Chondrocyte (in vitro differentiated cells): ENCODE data around the gene ZNF831. TPM values are rescaled to one million over a fixed set of nuclear protein-coding genes. Genes with fewer than 3 reads are reported as not detected.

ENCODE experiments used
- DNase-seq: peaks from one replicate; pipeline ENCODE4 v3.0.0; 2021; ENCODE audit warnings: mixed read lengths, low spot score
- H3K27ac Mint-ChIP-seq: one replicate; pipeline ENCODE4 v1.8.0; 2021; ENCODE audit warnings: mild to moderate bottlenecking, moderate library complexity, mixed read lengths; ENCODE audit not compliant: unreplicated experiment
- H3K27me3 Mint-ChIP-seq: 2 replicates; pipeline ENCODE4 v1.8.0; 2021; ENCODE audit warnings: low read depth, mixed read lengths
- H3K36me3 Mint-ChIP-seq: 2 replicates; pipeline ENCODE4 v1.8.0; 2021; ENCODE audit warnings: low read depth, mixed read lengths
- H3K4me1 Mint-ChIP-seq: 2 replicates; pipeline ENCODE4 v1.8.0; 2021; ENCODE audit warnings: low read depth, mild to moderate bottlenecking, mixed read lengths
- H3K4me3 Mint-ChIP-seq: one replicate; pipeline ENCODE4 v1.8.0; 2021; ENCODE audit warnings: mild to moderate bottlenecking, moderate library complexity, mixed read lengths; ENCODE audit not compliant: unreplicated experiment
- H3K9me3 Mint-ChIP-seq: 2 replicates; pipeline ENCODE4 v1.8.0; 2021; ENCODE audit warnings: low read depth, mixed read lengths
- CTCF ChIP-seq: fragments of 200-600 bp; sonication (generic); IDR thresholded peaks from 2 replicates; pipeline ENCODE4 v1.5.0; 2021; ENCODE audit warnings: antibody characterized with exemption, mild to moderate bottlenecking, moderate library complexity
- total RNA-seq: library from RNA; stranded (reverse); gene quantifications from 3 replicates; pipeline ENCODE4 v1.2.1, GENCODE V29; 2021

Gene ZNF831
- total RNA-seq, 1 donor from 2014 or later, result not detected

DNA sequence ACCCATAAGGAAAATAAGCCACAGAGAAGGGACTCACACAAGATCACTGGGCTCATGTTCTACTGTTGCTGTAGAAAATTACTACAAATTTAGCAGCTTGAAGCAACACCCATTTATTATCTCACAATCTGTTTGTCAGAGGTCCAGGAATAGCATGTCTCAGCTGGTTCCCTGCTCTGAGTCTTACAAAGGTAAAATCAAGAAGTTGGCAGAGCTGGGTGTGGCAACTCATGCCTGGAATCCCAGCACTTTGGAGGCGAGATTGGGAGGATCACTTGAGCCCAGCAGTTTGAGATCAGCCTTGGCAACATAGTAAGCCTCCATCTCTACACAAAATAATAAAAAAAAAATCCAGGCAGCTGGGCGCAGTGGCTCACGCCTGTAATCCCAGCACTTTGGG, 28.5 kb upstream of the ZNF831 start:
- no peaks in the 10 kb centered on the region for H3K9me3 Mint-ChIP-seq
- H3K4me3 Mint-ChIP-seq, result no peak overlapping the region
- H3K36me3 Mint-ChIP-seq, result no peaks in the 10 kb centered on the region
- no peaks in the 10 kb centered on the region for H3K4me1 Mint-ChIP-seq
- H3K27me3 Mint-ChIP-seq, result peaks cover 2% of the 10 kb centered on the region
- no peak overlapping the region for H3K27ac Mint-ChIP-seq
- DNase-seq, result no peak
- TF ChIP-seq CTCF, result no peak

DNA sequence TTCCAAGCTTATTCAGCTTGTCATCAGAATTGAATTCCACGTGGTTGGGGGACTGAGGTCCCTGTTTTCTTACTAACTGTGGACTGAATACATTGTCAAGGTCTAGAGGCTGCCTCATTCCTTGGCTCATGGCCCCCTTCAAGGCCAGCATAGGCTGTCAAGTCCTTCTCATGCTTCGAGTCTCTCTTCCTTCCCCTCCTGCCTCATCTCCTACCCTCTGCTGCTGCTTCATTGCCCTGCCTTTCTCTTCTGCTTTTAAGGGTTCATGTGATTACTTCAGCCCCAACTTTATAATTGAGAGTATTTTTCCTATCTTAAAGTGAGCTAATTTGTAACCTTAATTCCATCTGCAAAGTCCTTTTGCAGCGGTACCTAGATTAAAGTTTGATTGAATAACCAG, 27.6 kb upstream of the ZNF831 start:
- H3K27me3 Mint-ChIP-seq, result peaks cover 2% of the 10 kb centered on the region
- no peak for TF ChIP-seq CTCF
- H3K27ac Mint-ChIP-seq, result no peak overlapping the region
- H3K4me3 Mint-ChIP-seq, result no peak overlapping the region
- no peaks in the 10 kb centered on the region for H3K36me3 Mint-ChIP-seq
- DNase-seq, result no peak
- H3K9me3 Mint-ChIP-seq, result peaks cover 2% of the 10 kb centered on the region
- no peaks in the 10 kb centered on the region for H3K4me1 Mint-ChIP-seq

- no peak for DNase-seq
- Mint-ChIP-seq H3K27ac (no peak overlapping the region), H3K27me3 (no peaks in the 10 kb centered on the region), H3K4me3 (no peak overlapping the region), H3K4me1 (no peaks in the 10 kb centered on the region), H3K36me3 (no peaks in the 10 kb centered on the region), H3K9me3 (peaks cover 10% of the 10 kb centered on the region)
- TF ChIP-seq CTCF, result no peak
Observed at GRCh38 chr20:59137532-59137931, 26.1 kb upstream of the ZNF831 start.

DNA sequence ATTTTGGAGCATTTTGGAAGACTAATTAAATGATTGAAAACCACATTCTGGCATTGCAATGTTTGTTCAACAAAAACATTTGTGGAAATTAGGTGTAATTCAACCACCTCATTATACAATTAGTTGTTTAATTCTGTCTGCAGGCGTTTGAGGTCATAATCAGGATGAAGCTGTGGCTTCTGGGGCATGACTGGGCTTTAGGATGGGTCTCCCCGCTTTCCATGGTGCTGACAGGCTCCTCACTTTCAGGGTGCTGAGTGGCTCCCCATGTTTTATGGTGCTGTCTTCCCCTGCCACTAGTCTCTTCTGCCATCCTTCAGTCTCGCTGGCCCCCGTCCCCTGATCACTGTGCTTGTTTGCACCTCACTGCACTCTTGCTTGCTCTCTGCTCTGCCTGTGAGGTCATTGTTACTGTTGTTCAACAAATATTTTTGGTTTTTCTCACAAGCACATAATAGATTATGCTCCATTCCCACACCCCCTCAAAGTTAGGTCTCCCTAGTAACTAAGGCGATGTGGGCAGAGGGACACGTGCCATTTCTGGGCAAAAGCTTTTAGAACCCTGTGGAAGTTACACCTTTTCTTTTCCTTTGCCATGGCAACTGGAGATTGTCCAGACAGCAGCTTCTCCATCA, 25.4 kb upstream of the ZNF831 start:
- Mint-ChIP-seq H3K4me3 (no peak overlapping the region), H3K9me3 (peaks cover 10% of the 10 kb centered on the region), H3K4me1 (no peaks in the 10 kb centered on the region), H3K27ac (no peak overlapping the region), H3K36me3 (no peaks in the 10 kb centered on the region), H3K27me3 (no peaks in the 10 kb centered on the region)
- DNase-seq, result no peak
- no peak for TF ChIP-seq CTCF

DNA sequence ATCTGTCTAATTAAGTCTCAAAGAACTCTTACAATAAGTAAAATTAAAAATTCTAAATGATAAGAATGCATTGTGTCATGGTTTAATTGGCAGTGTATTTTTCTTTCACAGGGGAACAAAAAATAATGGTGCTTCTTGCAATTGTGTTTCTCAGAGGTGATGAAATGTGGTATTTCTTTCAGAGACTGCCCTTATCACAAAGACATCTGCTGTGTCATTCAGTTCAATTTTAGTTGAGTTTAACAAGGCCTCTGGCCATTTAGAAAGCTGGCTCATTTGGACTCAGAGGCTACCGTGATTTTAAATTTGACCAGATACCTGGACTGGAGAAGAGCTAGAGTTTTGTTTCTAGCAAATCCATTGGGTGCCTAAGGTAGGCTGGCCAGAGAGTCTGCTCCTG, 23.6 kb upstream of the ZNF831 start:
- H3K27ac Mint-ChIP-seq, result no peak overlapping the region
- no peak for TF ChIP-seq CTCF
- H3K4me1 Mint-ChIP-seq, result no peaks in the 10 kb centered on the region
- peaks cover 10% of the 10 kb centered on the region for H3K9me3 Mint-ChIP-seq
- H3K4me3 Mint-ChIP-seq, result no peak overlapping the region
- DNase-seq, result no peak
- H3K27me3 Mint-ChIP-seq, result no peaks in the 10 kb centered on the region
- no peaks in the 10 kb centered on the region for H3K36me3 Mint-ChIP-seq
